PFSK-1 (cell line): ENCODE measurements around the gene IMPG1. TPM values are rescaled to one million over a fixed set of nuclear protein-coding genes. Genes with fewer than 3 reads are reported as not detected.

Source experiments
- FOXP2 ChIP-seq: optimal IDR thresholded peaks from 2 replicates; pipeline ENCODE3; 2011; ENCODE audit warnings: borderline replicate concordance, control low read depth, inconsistent platforms; ENCODE audit not compliant: insufficient read depth; ENCODE audit errors: extremely low read length, extremely low read depth
- POLR2AphosphoS5 ChIP-seq: IDR thresholded peaks from 2 replicates; pipeline ENCODE4 v1.6.1; 2012; ENCODE audit warnings: low read depth, mild to moderate bottlenecking, control low read depth, low read length, moderate library complexity
- SIN3A ChIP-seq: IDR thresholded peaks from 2 replicates; pipeline ENCODE4 v1.6.1; 2012; ENCODE audit warnings: mild to moderate bottlenecking, low read length, moderate library complexity, borderline replicate concordance; ENCODE audit not compliant: insufficient read depth
- TAF1 ChIP-seq: IDR thresholded peaks from 2 replicates; pipeline ENCODE4 v1.6.1; 2012; ENCODE audit warnings: low read length, control low read depth, borderline replicate concordance; ENCODE audit not compliant: insufficient read depth
- polyA plus RNA-seq: library from polyadenylated mRNA; unstranded; fragments of >200 nt; gene quantifications from one replicate; pipeline ENCODE4 v1.2.1, GENCODE V29; 2012; ENCODE audit warnings: low read depth, missing spikeins; ENCODE audit not compliant: insufficient read length
- TF ChIP-seq, protein P1 (sequence below), 2 experiments: IDR thresholded peaks; 2 replicates each; pipeline versions ENCODE4 v1.6.1 to v1.8.0; 2011 to 2012; ENCODE audit warnings: low read depth in 2 of 2, low read length in 2 of 2, control low read depth in 1 of 2, inconsistent platforms in 1 of 2, mild to moderate bottlenecking in 1 of 2, moderate library complexity in 1 of 2; ENCODE audit not compliant: insufficient read depth in 1 of 2

The IMPG1 gene, protein sequence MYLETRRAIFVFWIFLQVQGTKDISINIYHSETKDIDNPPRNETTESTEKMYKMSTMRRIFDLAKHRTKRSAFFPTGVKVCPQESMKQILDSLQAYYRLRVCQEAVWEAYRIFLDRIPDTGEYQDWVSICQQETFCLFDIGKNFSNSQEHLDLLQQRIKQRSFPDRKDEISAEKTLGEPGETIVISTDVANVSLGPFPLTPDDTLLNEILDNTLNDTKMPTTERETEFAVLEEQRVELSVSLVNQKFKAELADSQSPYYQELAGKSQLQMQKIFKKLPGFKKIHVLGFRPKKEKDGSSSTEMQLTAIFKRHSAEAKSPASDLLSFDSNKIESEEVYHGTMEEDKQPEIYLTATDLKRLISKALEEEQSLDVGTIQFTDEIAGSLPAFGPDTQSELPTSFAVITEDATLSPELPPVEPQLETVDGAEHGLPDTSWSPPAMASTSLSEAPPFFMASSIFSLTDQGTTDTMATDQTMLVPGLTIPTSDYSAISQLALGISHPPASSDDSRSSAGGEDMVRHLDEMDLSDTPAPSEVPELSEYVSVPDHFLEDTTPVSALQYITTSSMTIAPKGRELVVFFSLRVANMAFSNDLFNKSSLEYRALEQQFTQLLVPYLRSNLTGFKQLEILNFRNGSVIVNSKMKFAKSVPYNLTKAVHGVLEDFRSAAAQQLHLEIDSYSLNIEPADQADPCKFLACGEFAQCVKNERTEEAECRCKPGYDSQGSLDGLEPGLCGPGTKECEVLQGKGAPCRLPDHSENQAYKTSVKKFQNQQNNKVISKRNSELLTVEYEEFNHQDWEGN
- polyA plus RNA-seq = not detected

DNA sequence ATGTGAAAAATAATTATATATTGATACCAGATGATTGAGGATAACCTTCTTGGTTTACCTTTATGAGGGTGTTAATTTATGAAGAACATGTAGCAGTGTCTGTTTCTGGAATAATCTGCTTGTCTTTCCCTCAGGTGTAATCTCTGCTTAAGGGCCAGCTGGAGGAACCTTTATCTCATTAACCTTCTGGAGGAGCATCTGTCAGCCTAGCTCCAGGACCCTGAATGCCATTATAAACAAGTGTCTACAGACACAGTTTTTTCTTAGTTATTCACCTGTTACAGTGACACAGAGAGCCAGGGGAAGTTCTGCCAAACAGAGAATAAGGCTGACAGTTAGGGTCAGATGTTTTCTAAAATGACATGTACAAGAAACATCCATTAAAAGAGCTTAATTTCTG is at the start of gene IMPG1:
Gene IMPG1, minus strand, starts transcription at position 101 of the 400 bp plus-strand sequence. CDS start 174 bp downstream, outside the sequence.
- TF ChIP-seq FOXP2 = no peak
- TF ChIP-seq, protein P1, sequence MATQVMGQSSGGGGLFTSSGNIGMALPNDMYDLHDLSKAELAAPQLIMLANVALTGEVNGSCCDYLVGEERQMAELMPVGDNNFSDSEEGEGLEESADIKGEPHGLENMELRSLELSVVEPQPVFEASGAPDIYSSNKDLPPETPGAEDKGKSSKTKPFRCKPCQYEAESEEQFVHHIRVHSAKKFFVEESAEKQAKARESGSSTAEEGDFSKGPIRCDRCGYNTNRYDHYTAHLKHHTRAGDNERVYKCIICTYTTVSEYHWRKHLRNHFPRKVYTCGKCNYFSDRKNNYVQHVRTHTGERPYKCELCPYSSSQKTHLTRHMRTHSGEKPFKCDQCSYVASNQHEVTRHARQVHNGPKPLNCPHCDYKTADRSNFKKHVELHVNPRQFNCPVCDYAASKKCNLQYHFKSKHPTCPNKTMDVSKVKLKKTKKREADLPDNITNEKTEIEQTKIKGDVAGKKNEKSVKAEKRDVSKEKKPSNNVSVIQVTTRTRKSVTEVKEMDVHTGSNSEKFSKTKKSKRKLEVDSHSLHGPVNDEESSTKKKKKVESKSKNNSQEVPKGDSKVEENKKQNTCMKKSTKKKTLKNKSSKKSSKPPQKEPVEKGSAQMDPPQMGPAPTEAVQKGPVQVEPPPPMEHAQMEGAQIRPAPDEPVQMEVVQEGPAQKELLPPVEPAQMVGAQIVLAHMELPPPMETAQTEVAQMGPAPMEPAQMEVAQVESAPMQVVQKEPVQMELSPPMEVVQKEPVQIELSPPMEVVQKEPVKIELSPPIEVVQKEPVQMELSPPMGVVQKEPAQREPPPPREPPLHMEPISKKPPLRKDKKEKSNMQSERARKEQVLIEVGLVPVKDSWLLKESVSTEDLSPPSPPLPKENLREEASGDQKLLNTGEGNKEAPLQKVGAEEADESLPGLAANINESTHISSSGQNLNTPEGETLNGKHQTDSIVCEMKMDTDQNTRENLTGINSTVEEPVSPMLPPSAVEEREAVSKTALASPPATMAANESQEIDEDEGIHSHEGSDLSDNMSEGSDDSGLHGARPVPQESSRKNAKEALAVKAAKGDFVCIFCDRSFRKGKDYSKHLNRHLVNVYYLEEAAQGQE (IDR thresholded peaks at IDR 0.05; ENCODE audit: insufficient read depth in 1 of 2, low read depth in 2 of 2, low read length in 2 of 2) = no peak
- no peak for TF ChIP-seq POLR2AphosphoS5
- TF ChIP-seq SIN3A = no peak
- TF ChIP-seq TAF1 = no peak

DNA sequence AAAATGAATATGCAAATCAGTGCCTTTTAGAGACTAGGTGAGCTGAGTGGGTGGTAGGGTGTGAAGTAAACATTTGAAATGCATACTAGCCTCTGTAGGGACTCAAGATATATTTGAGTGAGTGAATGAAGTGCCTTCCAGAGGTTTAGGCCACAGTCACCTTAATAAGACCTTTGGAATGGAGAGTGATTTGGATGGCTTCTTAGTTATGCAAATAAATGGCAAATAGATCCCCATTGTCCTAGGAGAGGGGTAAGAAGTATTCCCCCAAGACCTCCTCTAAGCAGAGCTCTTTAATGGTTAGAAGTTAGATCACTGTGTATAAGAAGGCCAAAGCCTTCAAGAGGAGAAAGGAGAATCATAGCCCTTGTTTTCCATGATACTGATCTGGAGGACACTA is 47.8 kb upstream of the IMPG1 start:
- no peak for TF ChIP-seq FOXP2
- TF ChIP-seq POLR2AphosphoS5 = no peak
- TF ChIP-seq, protein P1 (IDR thresholded peaks at IDR 0.05; ENCODE audit: insufficient read depth in 1 of 2, low read depth in 2 of 2, low read length in 2 of 2) = no peak
- TF ChIP-seq SIN3A = no peak
- TF ChIP-seq TAF1 = no peak

DNA sequence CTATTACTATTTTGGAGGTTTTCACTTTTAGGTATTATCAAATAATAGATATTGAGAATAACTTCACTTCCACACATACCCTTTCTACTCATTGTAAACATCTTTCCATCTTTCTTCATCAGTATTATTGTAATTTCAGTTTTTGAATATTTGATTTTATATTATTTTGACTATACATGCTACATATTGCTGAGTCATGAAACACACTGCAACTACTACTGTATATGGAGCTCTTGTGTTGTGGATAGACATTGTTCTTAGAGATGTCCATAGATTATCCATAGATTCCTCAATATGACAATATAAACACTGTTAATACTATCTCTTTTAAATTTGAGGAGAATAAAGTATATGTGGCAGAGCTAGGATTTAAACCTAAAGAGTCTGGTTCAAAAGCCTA is 819 bp upstream of the IMPG1 start:
- no peak for TF ChIP-seq TAF1
- no peak for TF ChIP-seq POLR2AphosphoS5
- no peak for TF ChIP-seq SIN3A
- TF ChIP-seq, protein P1 (IDR thresholded peaks at IDR 0.05; ENCODE audit: insufficient read depth in 1 of 2, low read depth in 2 of 2, low read length in 2 of 2) = no peak
- TF ChIP-seq FOXP2 = no peak

DNA sequence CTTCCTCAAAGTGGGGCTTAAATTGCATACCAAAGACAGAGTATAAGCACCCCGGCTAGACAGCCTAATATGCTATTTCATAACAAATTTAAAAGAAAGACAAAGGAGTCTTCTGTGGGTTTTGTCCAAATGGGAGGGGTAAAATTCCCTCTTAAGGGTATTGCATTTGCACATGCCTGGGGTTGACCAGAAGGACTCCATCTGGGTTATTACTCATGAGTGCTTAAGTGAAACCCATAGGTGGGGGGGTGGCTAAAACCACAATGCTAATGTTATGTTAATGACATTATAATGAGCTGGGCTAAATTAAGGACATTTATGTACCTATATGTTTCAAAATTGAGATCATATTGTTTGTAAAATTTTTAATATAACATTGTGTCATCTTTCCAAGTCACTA is 15.0 kb downstream of the IMPG1 start:
- TF ChIP-seq TAF1 (no peak), FOXP2 (no peak), SIN3A (no peak), POLR2AphosphoS5 (no peak)
- TF ChIP-seq, protein P1 (IDR thresholded peaks at IDR 0.05; ENCODE audit: insufficient read depth in 1 of 2, low read depth in 2 of 2, low read length in 2 of 2) = no peak
